Measurements from ENCODE around the gene GRM4.
A peak's percentile ranks its signal among the peaks of the same experiment; 100 is the strongest.

- TF ChIP-seq CTCF (IDR thresholded peaks at IDR 0.05) (peak in 1 of 4 experiments; percentile 5), POLR2AphosphoS5 (IDR thresholded peaks at IDR 0.05) (peak; percentile 61)
These were observed 157.5 kb downstream of the GRM4 start for GRCh38 chr6:33988121-33989015.
